ENCODE data around the gene CCDC110.

Gene CCDC110

GRCh38 chr4:185471235-185472102, at the start of gene CCDC110:
CCDC110 (minus strand) TSS chr4:185471733; CDS start chr4:185471683, 50 bp downstream.
- TF ChIP-seq GATA2 (IDR thresholded peaks at IDR 0.05; ENCODE audit: low read depth, low read length) (no peak; the same call in 1 of the 2 replicates), GATA3 (IDR thresholded peaks at IDR 0.05; ENCODE audit: low read depth, low read length) (no peak)

GRCh38 chr4:185520119-185520518, 48.6 kb upstream of the CCDC110 start:
- TF ChIP-seq GATA2 (IDR thresholded peaks at IDR 0.05; ENCODE audit: low read depth, low read length): no peak
- TF ChIP-seq GATA3 (IDR thresholded peaks at IDR 0.05; ENCODE audit: low read depth, low read length): no peak

GRCh38 chr4:185518494-185518893, 47.0 kb upstream of the CCDC110 start:
- no peak for TF ChIP-seq GATA3 (IDR thresholded peaks at IDR 0.05; ENCODE audit: low read depth, low read length)
- no peak for TF ChIP-seq GATA2 (IDR thresholded peaks at IDR 0.05; ENCODE audit: low read depth, low read length)

GRCh38 chr4:185518069-185518468, 46.5 kb upstream of the CCDC110 start:
- TF ChIP-seq GATA3 (IDR thresholded peaks at IDR 0.05; ENCODE audit: low read depth, low read length) (no peak), GATA2 (IDR thresholded peaks at IDR 0.05; ENCODE audit: low read depth, low read length) (no peak)

GRCh38 chr4:185515248-185515647, 43.7 kb upstream of the CCDC110 start:
- no peak for TF ChIP-seq GATA2 (IDR thresholded peaks at IDR 0.05; ENCODE audit: low read depth, low read length)
- TF ChIP-seq GATA3 (IDR thresholded peaks at IDR 0.05; ENCODE audit: low read depth, low read length): no peak

GRCh38 chr4:185514182-185514697, 42.7 kb upstream of the CCDC110 start:
- TF ChIP-seq GATA3 (IDR thresholded peaks at IDR 0.05; ENCODE audit: low read depth, low read length): no peak
- TF ChIP-seq GATA2 (IDR thresholded peaks at IDR 0.05; ENCODE audit: low read depth, low read length): no peak

- no peak for TF ChIP-seq GATA2 (IDR thresholded peaks at IDR 0.05; ENCODE audit: low read depth, low read length)
Measured at GRCh38 chr4:185513489-185514181, 42.1 kb upstream of the CCDC110 start.

- TF ChIP-seq GATA2 (IDR thresholded peaks at IDR 0.05; ENCODE audit: low read depth, low read length): no peak
- no peak for TF ChIP-seq GATA3 (IDR thresholded peaks at IDR 0.05; ENCODE audit: low read depth, low read length)
Measured at GRCh38 chr4:185512516-185512915, 41.0 kb upstream of the CCDC110 start.

- TF ChIP-seq GATA2 (IDR thresholded peaks at IDR 0.05; ENCODE audit: low read depth, low read length): no peak
- TF ChIP-seq GATA3 (IDR thresholded peaks at IDR 0.05; ENCODE audit: low read depth, low read length): no peak
Measured at GRCh38 chr4:185510806-185511205, 39.3 kb upstream of the CCDC110 start.

- TF ChIP-seq GATA3 (IDR thresholded peaks at IDR 0.05; ENCODE audit: low read depth, low read length) (no peak), GATA2 (IDR thresholded peaks at IDR 0.05; ENCODE audit: low read depth, low read length) (no peak)
Measured at GRCh38 chr4:185508181-185508580, 36.6 kb upstream of the CCDC110 start.

GRCh38 chr4:185506422-185506821, 34.9 kb upstream of the CCDC110 start:
- TF ChIP-seq GATA3 (IDR thresholded peaks at IDR 0.05; ENCODE audit: low read depth, low read length): no peak
- no peak for TF ChIP-seq GATA2 (IDR thresholded peaks at IDR 0.05; ENCODE audit: low read depth, low read length)

- TF ChIP-seq GATA3 (IDR thresholded peaks at IDR 0.05; ENCODE audit: low read depth, low read length) (no peak), GATA2 (IDR thresholded peaks at IDR 0.05; ENCODE audit: low read depth, low read length) (no peak)
Measured at GRCh38 chr4:185504098-185505047, 32.8 kb upstream of the CCDC110 start.

GRCh38 chr4:185502386-185502785, 30.9 kb upstream of the CCDC110 start:
- TF ChIP-seq GATA2 (IDR thresholded peaks at IDR 0.05; ENCODE audit: low read depth, low read length): no peak
- no peak for TF ChIP-seq GATA3 (IDR thresholded peaks at IDR 0.05; ENCODE audit: low read depth, low read length)

- TF ChIP-seq GATA2 (IDR thresholded peaks at IDR 0.05; ENCODE audit: low read depth, low read length) (no peak), GATA3 (IDR thresholded peaks at IDR 0.05; ENCODE audit: low read depth, low read length) (no peak)
Measured at GRCh38 chr4:185500576-185500975, 29.0 kb upstream of the CCDC110 start.

All from SH-SY5Y (cell line).